Measurements from ENCODE around the gene FAM107B.
A peak's percentile ranks its signal among the peaks of the same experiment; 100 is the strongest.

Gene FAM107B

GRCh38 chr10:14574291-14574690, 200.4 kb downstream of the FAM107B start:
- H3K4me3 ChIP-seq (ENCODE audit: low read depth, low read length): no peak overlapping the region
- TF ChIP-seq CTCF (conservative IDR thresholded peaks at IDR 0.05; ENCODE audit: low read depth, low read length): no peak
- no peak for DNase-seq (ENCODE audit: low read depth)

DNA sequence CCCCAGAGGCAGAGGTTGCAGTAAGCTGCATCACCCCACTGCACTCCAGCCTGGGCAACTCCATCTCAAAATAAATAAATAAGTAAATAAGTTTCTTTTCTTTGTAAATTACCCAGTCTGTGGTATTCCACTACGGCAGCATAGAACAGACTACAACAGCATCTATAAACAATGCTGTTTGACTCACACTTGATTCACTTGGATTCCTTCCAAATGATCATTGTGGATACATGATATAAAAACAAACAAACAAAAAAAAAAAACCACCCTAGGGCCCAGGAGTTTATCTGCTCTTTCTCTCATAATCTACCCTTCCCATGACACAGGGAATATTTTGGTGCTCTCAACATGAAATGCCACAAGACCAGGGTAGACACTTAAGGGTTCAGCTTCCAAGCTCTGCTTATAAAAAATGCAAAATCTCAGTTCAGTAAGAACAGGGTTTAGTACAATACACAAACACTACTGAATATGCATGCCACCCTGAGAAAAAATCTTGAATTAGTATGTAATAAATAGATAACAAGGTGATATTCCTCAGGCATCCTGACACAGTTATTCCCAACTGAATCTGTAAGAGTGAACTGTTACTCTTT, 200.9 kb downstream of the FAM107B start:
- peak; percentile 62 for DNase-seq (ENCODE audit: low read depth)
- no peak overlapping the region for H3K4me3 ChIP-seq (ENCODE audit: low read depth, low read length)
- TF ChIP-seq CTCF (conservative IDR thresholded peaks at IDR 0.05; ENCODE audit: low read depth, low read length): no peak

- TF ChIP-seq CTCF (conservative IDR thresholded peaks at IDR 0.05; ENCODE audit: low read depth, low read length): no peak
- no peak for DNase-seq (ENCODE audit: low read depth)
- H3K4me3 ChIP-seq (ENCODE audit: low read depth, low read length): no peak overlapping the region
Measured at GRCh38 chr10:14572811-14573210, 201.9 kb downstream of the FAM107B start.

DNA sequence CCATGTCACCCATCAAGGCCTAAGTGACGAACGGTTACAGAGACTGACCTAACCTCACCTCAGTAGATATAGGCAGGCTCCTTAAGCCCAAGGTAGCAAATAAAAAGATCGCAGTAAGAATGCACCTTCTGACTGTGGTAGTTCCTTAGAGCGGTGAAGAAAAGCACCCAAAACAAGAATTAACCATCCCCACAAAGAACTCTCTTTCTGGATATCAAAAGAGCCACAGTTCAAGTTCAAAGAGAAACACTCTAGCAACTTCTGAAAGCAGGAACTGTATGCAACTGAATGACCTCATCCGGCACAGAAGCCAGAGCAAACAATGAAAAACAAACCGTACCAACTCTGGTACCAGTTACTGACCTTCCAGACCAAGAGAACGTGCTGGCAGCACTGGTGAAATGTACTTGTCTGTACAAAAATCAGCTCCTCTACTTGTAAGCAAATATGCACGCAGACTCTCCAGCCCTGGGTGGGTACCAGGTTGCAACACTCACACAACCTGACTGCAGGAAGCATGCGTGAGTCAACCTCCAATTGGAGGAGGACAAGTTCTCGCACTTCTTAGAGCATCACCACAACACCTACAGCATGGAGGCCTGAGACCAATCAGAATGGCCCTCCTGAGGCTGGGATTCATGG, 202.7 kb downstream of the FAM107B start:
- no peak for TF ChIP-seq CTCF (conservative IDR thresholded peaks at IDR 0.05; ENCODE audit: low read depth, low read length)
- no peak overlapping the region for H3K4me3 ChIP-seq (ENCODE audit: low read depth, low read length)
- DNase-seq (ENCODE audit: low read depth): peak; percentile 81

GRCh38 chr10:14570800-14571199, 203.9 kb downstream of the FAM107B start:
- DNase-seq (ENCODE audit: low read depth): no peak
- TF ChIP-seq CTCF (conservative IDR thresholded peaks at IDR 0.05; ENCODE audit: low read depth, low read length): no peak
- H3K4me3 ChIP-seq (ENCODE audit: low read depth, low read length): no peak overlapping the region

- no peak overlapping the region for H3K4me3 ChIP-seq (ENCODE audit: low read depth, low read length)
- DNase-seq (ENCODE audit: low read depth): no peak
- no peak for TF ChIP-seq CTCF (conservative IDR thresholded peaks at IDR 0.05; ENCODE audit: low read depth, low read length)
Measured at GRCh38 chr10:14569274-14570060, 205.2 kb downstream of the FAM107B start.

All from choroid plexus epithelial cell (primary cell).